GM10248 (cell line): ENCODE results near the gene HDDC2.
A peak's percentile ranks its signal among the peaks of the same experiment; 100 is the strongest.

Experiments
- CTCF ChIA-PET: fragments of 300-600 bp; sonication (Branson Sonifier 250); formaldehyde crosslinking; extraction: SDS; loops from one replicate; lab custom pipeline; 2021; ENCODE audit warnings: antibody characterized with exemption; lab: Yijun Ruan, JAX
- POLR2A ChIA-PET: fragments of 350-650 bp; sonication (Branson Sonifier 250); formaldehyde crosslinking; extraction: SDS; loops from one replicate; lab custom pipeline; 2020; ENCODE audit warnings: antibody characterized with exemption; lab: Yijun Ruan, JAX
- DNase-seq: peaks from one replicate; pipeline ENCODE4 v3.0.0; 2012; ENCODE audit errors: extremely low spot score
- TF ChIP-seq, protein P1 (sequence below): IDR thresholded peaks from 2 replicates; pipeline ENCODE4 v1.5.1; 2012; ENCODE audit warnings: mild to moderate bottlenecking, low read depth; ENCODE audit errors: extremely low read depth, missing control alignments, control extremely low read depth

Gene HDDC2

DNA sequence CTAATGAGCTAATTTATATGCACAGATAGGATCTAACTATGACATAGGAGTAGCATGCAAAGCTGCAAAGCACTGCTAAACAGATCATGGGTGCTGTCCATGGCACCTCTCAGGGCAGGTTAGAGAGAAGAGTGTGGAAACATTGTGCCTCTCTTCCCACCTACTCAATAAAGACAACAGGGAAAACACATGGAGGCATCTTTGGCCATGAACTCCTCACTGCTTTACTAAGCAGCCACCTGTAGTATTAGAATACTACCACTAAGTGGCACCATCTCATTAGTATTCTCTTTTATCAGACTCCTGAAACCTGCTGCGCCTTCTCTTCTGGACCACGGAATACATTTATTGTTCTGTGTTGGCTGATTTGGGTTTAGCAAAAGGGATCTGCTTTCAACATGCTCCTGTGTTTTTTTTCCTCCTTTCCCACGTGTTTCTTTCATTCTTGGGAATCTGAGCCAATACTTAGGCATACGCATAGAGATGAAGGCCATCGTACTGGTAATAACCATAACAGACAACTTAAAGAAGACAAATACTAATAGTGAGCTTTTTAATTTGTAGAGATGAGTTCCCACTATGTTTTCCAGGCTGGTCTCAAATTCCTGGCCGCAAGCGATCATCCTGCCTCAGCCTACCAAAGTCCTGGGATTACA is 9.4 kb upstream of the HDDC2 start:
- ChIA-PET POLR2A (no interaction called here), CTCF (interaction anchor here (0.6 to 11.2 kb wide), 35 partner anchors 10 to 683 kb away, joined by 3 to 318 read pairs (median 4); partner anchors contain the start of genes HDDC2, HINT3 and NCOA7)
- DNase-seq = peak; percentile 36
- TF ChIP-seq, protein P1, sequence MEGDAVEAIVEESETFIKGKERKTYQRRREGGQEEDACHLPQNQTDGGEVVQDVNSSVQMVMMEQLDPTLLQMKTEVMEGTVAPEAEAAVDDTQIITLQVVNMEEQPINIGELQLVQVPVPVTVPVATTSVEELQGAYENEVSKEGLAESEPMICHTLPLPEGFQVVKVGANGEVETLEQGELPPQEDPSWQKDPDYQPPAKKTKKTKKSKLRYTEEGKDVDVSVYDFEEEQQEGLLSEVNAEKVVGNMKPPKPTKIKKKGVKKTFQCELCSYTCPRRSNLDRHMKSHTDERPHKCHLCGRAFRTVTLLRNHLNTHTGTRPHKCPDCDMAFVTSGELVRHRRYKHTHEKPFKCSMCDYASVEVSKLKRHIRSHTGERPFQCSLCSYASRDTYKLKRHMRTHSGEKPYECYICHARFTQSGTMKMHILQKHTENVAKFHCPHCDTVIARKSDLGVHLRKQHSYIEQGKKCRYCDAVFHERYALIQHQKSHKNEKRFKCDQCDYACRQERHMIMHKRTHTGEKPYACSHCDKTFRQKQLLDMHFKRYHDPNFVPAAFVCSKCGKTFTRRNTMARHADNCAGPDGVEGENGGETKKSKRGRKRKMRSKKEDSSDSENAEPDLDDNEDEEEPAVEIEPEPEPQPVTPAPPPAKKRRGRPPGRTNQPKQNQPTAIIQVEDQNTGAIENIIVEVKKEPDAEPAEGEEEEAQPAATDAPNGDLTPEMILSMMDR = peak; percentile 68

DNA sequence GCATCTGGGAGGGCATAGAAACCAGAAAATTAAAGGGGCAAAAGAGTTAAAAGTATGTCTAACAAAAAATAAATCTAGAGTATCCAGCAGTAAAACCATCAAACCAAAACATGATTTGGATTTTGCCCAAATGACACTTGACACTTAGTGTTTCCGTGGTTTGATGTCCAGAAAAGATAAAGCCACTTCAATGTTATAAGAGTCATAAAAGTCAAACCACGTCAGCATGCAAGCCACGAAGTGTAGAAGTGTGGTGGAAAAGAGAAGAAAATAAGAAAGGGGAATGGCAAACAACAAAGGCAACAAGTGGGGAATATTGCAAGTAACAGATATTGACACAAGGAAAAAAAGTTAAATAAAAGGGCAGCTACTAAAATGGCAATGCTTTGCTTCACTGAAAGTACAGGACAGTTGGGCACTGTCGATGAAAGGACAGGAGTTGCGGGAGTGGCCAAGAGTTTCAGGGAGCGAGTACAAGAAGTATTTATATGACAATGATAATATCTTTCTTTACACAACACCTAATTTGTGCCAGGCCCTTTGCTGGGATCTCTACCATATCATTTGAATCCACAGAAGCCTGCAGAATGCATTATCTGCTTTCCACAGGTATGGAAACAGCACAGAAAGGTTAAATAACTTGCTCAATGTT is 6.3 kb upstream of the HDDC2 start:
- TF ChIP-seq, protein P1 = no peak
- DNase-seq = no peak
- ChIA-PET POLR2A (no interaction called here), CTCF (interaction anchor here (11.2 kb wide), 1 partner anchor 454 kb away, joined by 318 read pairs; no protein-coding TSS in a partner anchor)

DNA sequence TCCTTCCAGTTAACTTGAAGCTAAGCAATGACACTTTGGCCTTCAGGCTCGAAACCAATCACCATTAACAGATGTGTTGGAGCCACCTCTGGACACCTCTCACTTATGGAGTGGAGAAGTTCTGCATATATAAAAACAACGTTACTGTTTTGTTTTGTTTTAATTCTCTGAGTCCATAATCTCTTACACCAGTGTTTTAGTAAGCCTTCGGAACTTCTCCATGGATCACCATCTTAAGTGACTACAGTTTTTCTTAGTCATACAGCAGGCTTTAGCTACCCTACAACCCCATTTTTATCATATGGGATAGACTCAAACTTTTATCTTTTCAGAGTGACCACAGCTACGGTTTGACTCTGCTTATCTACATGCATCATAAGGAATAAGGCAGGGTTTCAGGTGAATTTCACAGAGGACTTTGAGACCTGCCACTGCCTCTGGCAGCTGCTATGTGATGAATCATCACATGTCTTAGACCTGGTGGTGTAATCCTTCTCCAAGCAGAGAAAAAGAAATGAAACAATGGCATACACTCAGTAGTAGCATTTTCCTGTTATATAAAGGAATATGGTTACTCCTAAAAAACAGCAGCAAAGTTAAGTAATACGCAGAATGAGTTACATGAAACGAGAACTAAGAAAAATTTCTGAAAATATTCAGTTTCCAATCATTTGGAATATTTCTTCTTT is 5.5 kb upstream of the HDDC2 start:
- ChIA-PET CTCF (interaction anchor here (0.5 to 1.3 kb wide), 2 partner anchors 10 to 714 kb away, joined by 3 read pairs; no protein-coding TSS in a partner anchor), POLR2A (no interaction called here)
- TF ChIP-seq, protein P1 = no peak
- no peak for DNase-seq

DNA sequence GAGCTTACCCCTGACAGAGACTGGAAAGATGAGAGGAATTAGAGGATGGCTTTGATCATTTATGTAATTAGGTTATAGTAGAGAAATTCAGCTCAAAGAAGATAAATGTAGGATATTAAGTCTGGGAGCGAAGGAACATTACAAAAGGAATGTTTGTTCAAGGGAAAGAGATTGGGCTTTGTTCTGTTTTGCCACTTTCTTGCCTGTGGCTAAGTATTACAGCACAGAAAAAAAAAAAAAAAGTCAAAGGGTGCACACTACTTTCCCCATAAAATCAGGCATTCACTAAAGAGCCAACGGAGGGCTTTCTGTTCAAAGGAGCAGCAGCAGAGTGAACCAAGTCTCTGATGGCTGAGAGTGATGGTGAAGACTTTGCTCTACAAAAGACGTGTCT is 5.0 kb upstream of the HDDC2 start:
- DNase-seq = no peak
- ChIA-PET CTCF (interaction anchor here (0.5 to 1.3 kb wide), 2 partner anchors 9 to 715 kb away, joined by 3 read pairs; no protein-coding TSS in a partner anchor), POLR2A (no interaction called here)
- TF ChIP-seq, protein P1 = no peak

DNA sequence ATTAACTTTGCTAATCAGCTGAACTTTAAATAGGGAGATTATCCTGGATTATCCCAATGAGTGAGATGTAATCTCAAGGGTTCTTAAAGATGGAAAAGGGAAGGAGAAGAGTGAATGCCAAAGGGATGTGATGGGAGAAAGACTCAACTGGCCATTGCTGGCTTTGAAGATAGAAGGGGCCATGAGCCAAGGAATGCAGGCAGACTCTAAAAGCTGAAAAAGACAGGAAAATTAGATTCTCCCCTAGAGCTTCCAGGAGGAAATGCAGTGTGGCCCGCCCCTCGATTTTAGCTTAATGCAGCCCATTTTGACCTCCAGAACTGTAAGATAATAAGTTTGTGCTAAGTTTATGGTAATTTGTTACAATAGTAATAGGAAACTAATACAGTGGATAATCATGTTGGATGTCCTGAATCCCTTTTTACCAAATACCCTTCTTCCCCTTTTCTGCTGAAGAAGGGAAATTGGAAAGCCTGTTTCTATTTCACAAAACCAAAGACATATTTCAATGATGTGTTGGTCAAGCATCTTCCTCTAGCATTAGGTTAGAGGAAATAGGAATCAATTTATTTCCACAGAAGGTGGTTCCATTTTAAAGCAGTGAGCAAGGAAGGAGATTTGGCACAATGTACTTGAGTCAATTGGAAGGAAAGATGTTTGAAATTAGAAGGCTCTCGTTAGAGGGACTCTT is 3.3 kb upstream of the HDDC2 start:
- DNase-seq = no peak
- TF ChIP-seq, protein P1 = no peak
- ChIA-PET CTCF (interaction anchor here (1.1 to 2.4 kb wide), 4 partner anchors 9 to 651 kb away, joined by 3 to 10 read pairs (median 4); partner anchors contain the start of gene HINT3), POLR2A (no interaction called here)

DNA sequence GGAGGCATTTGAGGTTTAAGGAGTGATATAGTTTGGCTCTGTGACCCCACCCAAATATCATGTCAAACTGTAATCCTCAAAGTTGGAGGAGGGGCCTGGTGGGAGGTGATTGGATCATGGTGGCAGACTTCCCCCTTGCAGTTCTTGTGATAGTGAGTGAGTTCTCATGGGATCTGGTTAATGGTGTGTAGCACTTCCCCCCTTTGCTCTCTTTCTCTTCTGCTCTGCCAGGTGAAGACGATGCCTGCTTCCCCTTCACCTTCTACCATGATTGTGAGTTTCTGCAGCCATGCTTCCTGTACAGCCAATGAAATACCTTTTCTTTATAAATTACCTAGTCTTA is 1.7 kb upstream of the HDDC2 start:
- ChIA-PET CTCF (interaction anchor here (1.4 to 2.4 kb wide), 3 partner anchors 10 to 653 kb away, joined by 4 to 10 read pairs (median 5); partner anchors contain the start of gene HINT3), POLR2A (no interaction called here)
- TF ChIP-seq, protein P1 = no peak
- no peak for DNase-seq
